Melanocyte of skin (primary cell): Measurements from ENCODE around the gene MSS51. TPM values are rescaled to one million over a fixed set of nuclear protein-coding genes. Genes with fewer than 3 reads are reported as not detected.

Source experiments
- total RNA-seq, 2 donors: library from RNA; depleted of rRNA; stranded (reverse); fragments of >200 nt; gene quantifications; 2 replicates each; pipeline ENCODE4 v1.2.3, GENCODE V29; 2012

Gene MSS51
- total RNA-seq: under 1 TPM; 0.67 to 0.69 TPM

GRCh38 chr10:73433538-73433867 is at the start of gene MSS51:
TSS of gene MSS51 (minus strand) at chr10:73433561. CDS start at chr10:73428284, 5,277 bp downstream.

DNA sequence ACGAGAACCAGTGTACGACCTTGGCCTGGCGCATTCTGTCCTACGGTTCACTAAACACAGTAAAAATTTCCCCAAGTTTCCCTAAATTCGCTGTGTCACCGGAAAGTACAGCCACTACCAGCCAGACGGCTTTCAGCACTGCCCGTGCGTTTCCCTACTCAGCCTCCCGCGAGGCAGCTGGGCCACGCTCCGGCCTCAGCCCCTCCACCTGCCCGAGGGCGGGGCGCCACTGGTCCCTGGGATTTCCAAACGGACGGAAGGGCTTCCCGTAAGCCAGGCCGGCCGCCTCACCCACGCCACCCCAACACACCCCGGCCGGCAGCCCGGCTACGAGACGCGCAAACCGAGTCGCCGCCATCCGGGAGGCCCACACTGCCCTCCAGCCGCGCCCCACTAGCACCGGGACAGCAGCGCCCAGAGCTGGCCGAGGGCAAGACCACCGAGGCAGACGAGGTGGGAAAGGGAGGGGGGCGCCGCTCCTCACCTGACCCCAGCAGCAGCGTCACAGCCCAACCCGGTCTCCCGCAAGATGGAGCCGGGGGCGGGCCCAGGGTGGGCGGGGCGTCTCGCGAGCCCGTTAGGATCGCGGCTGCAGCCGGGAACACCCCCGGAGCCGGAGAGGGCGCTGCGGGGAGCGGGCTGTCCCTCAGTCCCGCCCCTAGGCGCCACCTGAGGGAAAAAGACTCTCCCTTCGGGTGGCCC is 19.7 kb downstream of the MSS51 start, which contains the start of gene ANXA7:
Gene ANXA7 (minus strand): TSS at position 531 of the 702 bp plus-strand sequence. CDS start 13,202 bp downstream, outside the sequence.

Other genes starting within 250 kb of the MSS51 start
- 10 to 100 TPM; 22.4 to 44.6 TPM for gene DNAJC9, start 186.3 kb downstream of the MSS51 start, total RNA-seq
- gene MRPS16, start 180.9 kb downstream of the MSS51 start, total RNA-seq: 10 to 100 TPM; 70.5 to 92.2 TPM
- gene CFAP70, start 74.7 kb downstream of the MSS51 start, total RNA-seq: 1 to 10 TPM in 1 of 2 donors, under 1 TPM in 1; 0.33 to 2.4 TPM
- 10 to 100 TPM; 70.9 to 84.9 TPM for gene ANXA7, start 19.5 kb downstream of the MSS51 start, total RNA-seq
- gene PPP3CB, start 62.5 kb upstream of the MSS51 start, total RNA-seq: 10 to 100 TPM; 12.0 to 15.0 TPM
- 100 to 1,000 TPM in 1 of 2 donors, 10 to 100 TPM in 1; 95.6 to 111 TPM for gene USP54, start 157.8 kb upstream of the MSS51 start, total RNA-seq
- gene MYOZ1, start 207.9 kb upstream of the MSS51 start, total RNA-seq: not detected
- not detected for gene SYNPO2L, start 222.5 kb upstream of the MSS51 start, total RNA-seq